ENCODE measurements around the gene PITPNB.

The PITPNB gene

GRCh38 chr22:27947448-27947847 is 28.4 kb upstream of the PITPNB start:
- Histone ChIP-seq H3K27me3 (no peaks in the 10 kb centered on the region), H3K4me3 (no peak overlapping the region), H3K4me1 (peaks cover 0 to 8% (median 0%) of the 10 kb centered on the region in 4 donors), H3K36me3 (peaks cover 0 to 5% (median 5%) of the 10 kb centered on the region in 3 donors), H3K27ac (no peak overlapping the region), H3K9me3 (no peaks in the 10 kb centered on the region)
- TF ChIP-seq, protein P1, sequence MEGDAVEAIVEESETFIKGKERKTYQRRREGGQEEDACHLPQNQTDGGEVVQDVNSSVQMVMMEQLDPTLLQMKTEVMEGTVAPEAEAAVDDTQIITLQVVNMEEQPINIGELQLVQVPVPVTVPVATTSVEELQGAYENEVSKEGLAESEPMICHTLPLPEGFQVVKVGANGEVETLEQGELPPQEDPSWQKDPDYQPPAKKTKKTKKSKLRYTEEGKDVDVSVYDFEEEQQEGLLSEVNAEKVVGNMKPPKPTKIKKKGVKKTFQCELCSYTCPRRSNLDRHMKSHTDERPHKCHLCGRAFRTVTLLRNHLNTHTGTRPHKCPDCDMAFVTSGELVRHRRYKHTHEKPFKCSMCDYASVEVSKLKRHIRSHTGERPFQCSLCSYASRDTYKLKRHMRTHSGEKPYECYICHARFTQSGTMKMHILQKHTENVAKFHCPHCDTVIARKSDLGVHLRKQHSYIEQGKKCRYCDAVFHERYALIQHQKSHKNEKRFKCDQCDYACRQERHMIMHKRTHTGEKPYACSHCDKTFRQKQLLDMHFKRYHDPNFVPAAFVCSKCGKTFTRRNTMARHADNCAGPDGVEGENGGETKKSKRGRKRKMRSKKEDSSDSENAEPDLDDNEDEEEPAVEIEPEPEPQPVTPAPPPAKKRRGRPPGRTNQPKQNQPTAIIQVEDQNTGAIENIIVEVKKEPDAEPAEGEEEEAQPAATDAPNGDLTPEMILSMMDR (IDR thresholded peaks at IDR 0.05) = no peak
- intact Hi-C loops (cut with DNase I; ENCODE audit: low total_unique reads) = no loop called here
- no peak for DNase-seq

DNA sequence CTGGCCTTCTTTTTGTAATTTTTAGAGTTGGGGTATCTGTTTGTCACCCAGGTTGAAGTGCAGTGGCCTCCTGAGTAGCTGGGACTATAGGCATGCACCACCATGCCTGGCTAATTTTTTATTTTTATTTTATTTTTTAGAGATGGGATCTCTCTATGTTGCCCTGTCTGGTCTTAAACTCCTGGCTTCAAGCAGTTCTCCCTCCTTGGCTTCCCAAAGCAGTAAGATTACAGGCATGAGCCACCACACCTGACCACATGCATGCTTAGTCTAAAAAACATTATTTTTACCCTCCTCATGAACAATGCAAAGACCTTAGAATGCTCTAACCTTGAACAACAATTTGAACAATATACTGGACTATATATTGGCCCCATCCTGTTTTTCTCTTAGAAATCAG is 22.1 kb upstream of the PITPNB start:
- H3K36me3 ChIP-seq = peaks cover 0 to 11% (median 5%) of the 10 kb centered on the region in 3 donors
- H3K4me1 ChIP-seq = no peaks in the 10 kb centered on the region
- intact Hi-C loops (cut with DNase I; ENCODE audit: low total_unique reads) = no loop called here
- H3K27ac ChIP-seq = no peak overlapping the region
- TF ChIP-seq, protein P1 (IDR thresholded peaks at IDR 0.05) = no peak
- no peak for DNase-seq
- no peak overlapping the region for H3K4me3 ChIP-seq
- no peaks in the 10 kb centered on the region for H3K27me3 ChIP-seq
- H3K9me3 ChIP-seq = no peaks in the 10 kb centered on the region

GRCh38 chr22:27937453-27937852 is 18.4 kb upstream of the PITPNB start:
- Histone ChIP-seq H3K36me3 (peaks cover 0 to 6% (median 0%) of the 10 kb centered on the region in 3 donors), H3K27me3 (no peaks in the 10 kb centered on the region), H3K9me3 (no peaks in the 10 kb centered on the region), H3K4me1 (no peaks in the 10 kb centered on the region), H3K4me3 (no peak overlapping the region), H3K27ac (no peak overlapping the region)
- no peak for DNase-seq
- TF ChIP-seq, protein P1 (IDR thresholded peaks at IDR 0.05) = no peak
- intact Hi-C loops (cut with DNase I; ENCODE audit: low total_unique reads) = no loop called here

- Histone ChIP-seq H3K4me1 (no peaks in the 10 kb centered on the region), H3K27me3 (no peaks in the 10 kb centered on the region), H3K4me3 (no peak overlapping the region), H3K27ac (no peak overlapping the region), H3K36me3 (no peaks in the 10 kb centered on the region), H3K9me3 (no peaks in the 10 kb centered on the region)
- TF ChIP-seq, protein P1 (IDR thresholded peaks at IDR 0.05) = no peak
- intact Hi-C loops (cut with DNase I; ENCODE audit: low total_unique reads) = no loop called here
- no peak for DNase-seq
Observed at GRCh38 chr22:27935897-27936296, 16.8 kb upstream of the PITPNB start.

GRCh38 chr22:27934069-27934468 is 15.0 kb upstream of the PITPNB start:
- Histone ChIP-seq H3K4me1 (no peaks in the 10 kb centered on the region), H3K27me3 (no peaks in the 10 kb centered on the region), H3K27ac (no peak overlapping the region), H3K4me3 (no peak overlapping the region), H3K9me3 (no peaks in the 10 kb centered on the region), H3K36me3 (no peaks in the 10 kb centered on the region)
- TF ChIP-seq, protein P1 (IDR thresholded peaks at IDR 0.05) = no peak
- intact Hi-C loops (cut with DNase I; ENCODE audit: low total_unique reads) = no loop called here
- no peak for DNase-seq

Measured in tibial artery (tissue), 4 donors.